ENCODE measurements around the gene TAS2R13.
A peak's percentile ranks its signal among the peaks of the same experiment; 100 is the strongest.

Gene TAS2R13, protein sequence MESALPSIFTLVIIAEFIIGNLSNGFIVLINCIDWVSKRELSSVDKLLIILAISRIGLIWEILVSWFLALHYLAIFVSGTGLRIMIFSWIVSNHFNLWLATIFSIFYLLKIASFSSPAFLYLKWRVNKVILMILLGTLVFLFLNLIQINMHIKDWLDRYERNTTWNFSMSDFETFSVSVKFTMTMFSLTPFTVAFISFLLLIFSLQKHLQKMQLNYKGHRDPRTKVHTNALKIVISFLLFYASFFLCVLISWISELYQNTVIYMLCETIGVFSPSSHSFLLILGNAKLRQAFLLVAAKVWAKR

DNA sequence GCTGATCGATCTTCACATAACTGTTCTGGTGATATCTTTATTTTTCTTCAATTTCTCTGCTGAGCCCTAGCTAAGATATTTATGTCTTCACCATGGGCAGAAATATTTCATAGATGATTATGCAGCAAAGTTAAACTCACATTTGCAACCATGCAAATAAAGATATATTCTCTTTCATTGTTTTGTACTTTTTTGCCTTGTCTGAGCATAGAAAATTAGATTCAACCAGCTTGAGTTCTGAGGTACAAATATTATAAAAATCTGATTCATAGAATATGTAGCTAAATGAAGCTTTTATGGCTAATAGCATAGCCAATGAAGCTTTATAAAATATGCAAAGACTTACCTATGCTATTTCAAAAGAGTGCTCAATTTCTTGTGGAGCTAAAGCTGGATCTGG, at the start of gene TAS2R13:
TAS2R13 (minus strand) TSS at position 101 of the 400 bp plus-strand sequence. CDS start 264 bp downstream, outside the sequence.
- peak within 1 kb of the TSS; percentile 2; the same call in 1 of the 2 replicates for H3K27ac ChIP-seq
- no peak for TF ChIP-seq ZFX (IDR thresholded peaks at IDR 0.05; ENCODE audit: borderline replicate concordance)
- TF ChIP-seq, protein P1, sequence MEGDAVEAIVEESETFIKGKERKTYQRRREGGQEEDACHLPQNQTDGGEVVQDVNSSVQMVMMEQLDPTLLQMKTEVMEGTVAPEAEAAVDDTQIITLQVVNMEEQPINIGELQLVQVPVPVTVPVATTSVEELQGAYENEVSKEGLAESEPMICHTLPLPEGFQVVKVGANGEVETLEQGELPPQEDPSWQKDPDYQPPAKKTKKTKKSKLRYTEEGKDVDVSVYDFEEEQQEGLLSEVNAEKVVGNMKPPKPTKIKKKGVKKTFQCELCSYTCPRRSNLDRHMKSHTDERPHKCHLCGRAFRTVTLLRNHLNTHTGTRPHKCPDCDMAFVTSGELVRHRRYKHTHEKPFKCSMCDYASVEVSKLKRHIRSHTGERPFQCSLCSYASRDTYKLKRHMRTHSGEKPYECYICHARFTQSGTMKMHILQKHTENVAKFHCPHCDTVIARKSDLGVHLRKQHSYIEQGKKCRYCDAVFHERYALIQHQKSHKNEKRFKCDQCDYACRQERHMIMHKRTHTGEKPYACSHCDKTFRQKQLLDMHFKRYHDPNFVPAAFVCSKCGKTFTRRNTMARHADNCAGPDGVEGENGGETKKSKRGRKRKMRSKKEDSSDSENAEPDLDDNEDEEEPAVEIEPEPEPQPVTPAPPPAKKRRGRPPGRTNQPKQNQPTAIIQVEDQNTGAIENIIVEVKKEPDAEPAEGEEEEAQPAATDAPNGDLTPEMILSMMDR (IDR thresholded peaks at IDR 0.05), result no peak

DNA sequence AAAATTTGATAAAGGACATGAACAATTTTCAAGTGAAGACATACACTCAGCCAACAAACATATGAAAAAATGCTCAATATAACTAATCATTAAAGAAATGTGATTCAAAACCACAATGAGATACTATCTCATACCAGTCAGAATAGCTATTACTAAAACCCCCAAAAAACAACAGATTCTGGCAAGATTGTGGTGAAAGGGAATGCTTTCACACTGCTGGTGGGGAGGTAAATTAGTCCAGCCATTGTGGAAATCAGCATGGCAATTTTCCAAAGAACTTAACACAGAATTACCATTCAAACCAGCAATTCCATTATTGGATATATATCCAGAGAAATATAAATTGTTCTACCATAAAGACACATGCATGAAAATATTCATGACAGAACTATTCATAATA, 48.4 kb upstream of the TAS2R13 start:
- TF ChIP-seq ZFX (IDR thresholded peaks at IDR 0.05; ENCODE audit: borderline replicate concordance), result no peak
- TF ChIP-seq, protein P1 (IDR thresholded peaks at IDR 0.05), result no peak
- no peak overlapping the region for H3K27ac ChIP-seq

DNA sequence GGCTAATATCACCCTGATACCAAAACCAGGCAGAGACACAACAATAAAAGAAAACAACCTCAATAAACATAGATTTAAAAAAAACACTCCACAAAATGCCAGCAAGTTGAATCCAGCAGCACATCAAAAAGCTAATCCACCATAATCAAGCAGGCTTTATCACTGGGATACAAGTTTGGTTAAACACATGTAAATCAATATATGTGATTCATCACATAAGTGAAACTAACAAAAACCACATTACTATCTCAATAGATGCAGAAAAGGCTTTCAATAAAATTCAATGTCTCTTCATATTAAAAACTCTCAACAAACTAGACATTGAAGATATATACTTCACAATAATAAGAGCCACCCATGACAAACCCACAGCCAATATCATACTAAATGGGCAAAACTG, 46.7 kb upstream of the TAS2R13 start:
- H3K27ac ChIP-seq, result no peak overlapping the region
- TF ChIP-seq, protein P1 (IDR thresholded peaks at IDR 0.05), result no peak
- TF ChIP-seq ZFX (IDR thresholded peaks at IDR 0.05; ENCODE audit: borderline replicate concordance), result no peak

- no peak overlapping the region for H3K27ac ChIP-seq
- TF ChIP-seq ZFX (IDR thresholded peaks at IDR 0.05; ENCODE audit: borderline replicate concordance), result no peak
- TF ChIP-seq, protein P1 (IDR thresholded peaks at IDR 0.05), result no peak
Observed at GRCh38 chr12:10952645-10953044, 43.3 kb upstream of the TAS2R13 start.

DNA sequence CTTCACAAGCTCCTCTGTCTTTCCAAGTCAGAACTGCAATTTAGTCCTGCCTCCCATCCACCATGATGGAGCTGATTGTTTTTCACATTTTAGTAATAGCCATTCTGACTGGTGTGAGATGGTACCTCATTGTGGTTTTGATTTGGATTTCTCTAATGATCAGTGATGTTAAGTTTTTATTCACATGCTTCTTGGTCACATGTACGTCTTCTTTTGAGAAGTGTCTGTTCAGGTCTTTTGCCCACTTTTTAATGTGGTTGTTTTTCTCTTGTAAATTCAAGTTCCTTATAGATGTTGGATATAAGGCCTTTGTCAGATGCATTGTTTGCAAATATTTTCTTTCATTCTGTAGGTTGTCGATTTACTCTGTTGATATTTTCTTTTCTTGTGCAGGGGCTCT, 33.8 kb upstream of the TAS2R13 start:
- TF ChIP-seq ZFX (IDR thresholded peaks at IDR 0.05; ENCODE audit: borderline replicate concordance), result no peak
- TF ChIP-seq, protein P1 (IDR thresholded peaks at IDR 0.05), result no peak
- no peak overlapping the region for H3K27ac ChIP-seq

DNA sequence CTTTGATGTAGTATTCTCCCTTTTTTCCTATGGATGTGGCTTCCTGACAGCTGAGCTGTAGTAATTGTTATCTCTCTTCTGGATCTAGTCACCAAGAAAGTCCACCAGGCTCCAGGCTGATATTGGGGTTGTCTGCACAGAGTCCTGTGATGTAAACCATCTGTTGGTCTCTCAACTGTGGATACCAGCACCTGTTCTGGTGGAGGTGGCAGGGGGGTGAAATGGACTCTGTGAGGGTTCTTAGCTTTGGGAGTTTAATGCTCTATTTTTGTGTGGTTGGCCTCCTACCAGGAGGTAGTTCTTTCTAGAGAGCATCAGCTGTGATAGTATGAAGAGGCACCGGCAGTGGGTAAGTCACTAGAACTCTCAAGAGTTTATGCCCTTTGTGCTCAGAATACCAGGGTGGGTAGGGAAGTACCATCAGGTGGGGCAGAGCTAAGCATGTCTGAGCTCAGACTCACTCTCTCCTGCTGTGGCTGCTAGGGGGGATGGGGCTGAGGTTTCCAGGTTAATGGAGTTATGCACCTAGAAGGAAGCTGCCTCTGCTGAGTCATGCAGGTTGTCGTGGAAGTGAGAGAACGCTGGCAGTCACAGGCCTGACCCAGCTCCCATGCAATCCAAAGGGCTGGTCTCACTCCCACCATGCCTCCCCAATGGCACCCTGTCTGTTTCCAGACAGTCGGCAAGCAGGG, 32.7 kb upstream of the TAS2R13 start:
- TF ChIP-seq ZFX (IDR thresholded peaks at IDR 0.05; ENCODE audit: borderline replicate concordance), result no peak
- TF ChIP-seq, protein P1 (IDR thresholded peaks at IDR 0.05), result no peak
- H3K27ac ChIP-seq, result no peak overlapping the region

DNA sequence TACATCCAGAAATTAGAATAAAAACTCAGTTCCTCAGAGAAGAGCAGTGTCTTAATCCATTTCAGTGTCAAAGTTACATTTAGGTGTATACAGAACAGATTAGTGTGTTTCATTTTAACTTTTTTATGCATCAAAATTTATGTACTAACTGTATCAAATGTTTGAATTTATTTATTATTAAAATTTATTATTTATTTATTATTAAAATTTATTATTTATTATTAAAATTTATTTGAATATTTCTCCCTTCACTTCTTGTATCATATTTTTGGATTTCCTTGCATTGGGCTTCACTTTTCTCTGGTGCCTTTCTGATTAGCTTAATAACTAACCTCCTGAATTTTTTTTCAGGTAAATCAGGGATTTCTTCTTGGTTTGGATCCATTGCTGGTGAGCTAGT, 32.0 kb upstream of the TAS2R13 start:
- TF ChIP-seq, protein P1 (IDR thresholded peaks at IDR 0.05), result no peak
- no peak for TF ChIP-seq ZFX (IDR thresholded peaks at IDR 0.05; ENCODE audit: borderline replicate concordance)
- no peak overlapping the region for H3K27ac ChIP-seq

Measured in 22Rv1 (cell line).